GM18873 (cell line): ENCODE results near the gene ZNF324.
"Not testable (repeated sequence)": the region's sequence is repeated elsewhere in the genome, so short reads cannot be mapped to it uniquely, and the experiment has no call there.

Source experiments
- ATAC-seq: cut with Tn5 transposase; IDR thresholded peaks from one replicate; pipeline ENCODE4 v1.9.1; 2021; ENCODE audit warnings: mild to moderate bottlenecking, moderate library complexity, moderate number of reproducible peaks; ENCODE audit not compliant: unreplicated experiment, low FRiP score

ZNF324 gene

GRCh38 chr19:58466760-58467589, at the start of gene ZNF324:
ZNF324 (plus strand) TSS chr19:58467080; CDS start chr19:58469186, 2,106 bp downstream.
- peak; percentile 83 for ATAC-seq

- no peak for ATAC-seq
These were observed 38.3 kb upstream of the ZNF324 start for GRCh38 chr19:58428617-58429016.

- no peak for ATAC-seq
These were observed 37.1 kb upstream of the ZNF324 start for GRCh38 chr19:58429745-58430144.

- no peak for ATAC-seq
These were observed 32.7 kb upstream of the ZNF324 start for GRCh38 chr19:58434217-58434616.

- peak; percentile 87 for ATAC-seq
These were observed 27.0 kb upstream of the ZNF324 start, which contains the start of gene ZNF132 for GRCh38 chr19:58439576-58440554. ZNF132 (minus strand) TSS chr19:58440153; CDS start chr19:58439821, 332 bp downstream.

- ATAC-seq = no peak
These were observed 26.3 kb upstream of the ZNF324 start for GRCh38 chr19:58440556-58440955.

- ATAC-seq = not testable (repeated sequence)
These were observed 23.9 kb upstream of the ZNF324 start for GRCh38 chr19:58442986-58443385.

- ATAC-seq = not testable (repeated sequence)
These were observed 18.0 kb upstream of the ZNF324 start for GRCh38 chr19:58448860-58449259.

- ATAC-seq = not testable (repeated sequence)
These were observed 16.9 kb upstream of the ZNF324 start for GRCh38 chr19:58449980-58450379.

GRCh38 chr19:58450856-58451357, 16.0 kb upstream of the ZNF324 start:
- peak; percentile 9 for ATAC-seq

GRCh38 chr19:58451358-58452101, 15.3 kb upstream of the ZNF324 start, which contains the start of gene ZNF324B:
ZNF324B (plus strand) TSS chr19:58451622; CDS start chr19:58453702, 2,080 bp downstream.
- peak; percentile 91 for ATAC-seq

- no peak for ATAC-seq
These were observed 13.1 kb upstream of the ZNF324 start for GRCh38 chr19:58453743-58454142.

GRCh38 chr19:58455306-58455705, 11.6 kb upstream of the ZNF324 start:
- ATAC-seq = no peak

- ATAC-seq = no peak
These were observed 10.8 kb upstream of the ZNF324 start for GRCh38 chr19:58456111-58456510.

- ATAC-seq = no peak
These were observed 6.8 kb upstream of the ZNF324 start for GRCh38 chr19:58460039-58460438.

GRCh38 chr19:58466089-58466759, 656 bp upstream of the ZNF324 start:
- ATAC-seq = peak; percentile 10

GRCh38 chr19:58468216-58468839, 1.4 kb downstream of the ZNF324 start:
- no peak for ATAC-seq

GRCh38 chr19:58469241-58470013, 2.5 kb downstream of the ZNF324 start:
- no peak for ATAC-seq
